NT2/D1 (cell line): ENCODE data around the gene GFM1.

Experiments
- DNase-seq: peaks from one replicate; pipeline ENCODE4 v3.0.0-alpha.2; 2011; ENCODE audit warnings: low read depth, low spot score
- H3K27me3 ChIP-seq: 2 replicates; pipeline ENCODE4 v1.6.0; 2011; ENCODE audit warnings: mild to moderate bottlenecking; ENCODE audit not compliant: insufficient read length, insufficient read depth
- H3K36me3 ChIP-seq: 2 replicates; pipeline ENCODE4 v1.6.1; 2011; ENCODE audit warnings: mild to moderate bottlenecking, low read length, mixed read lengths; ENCODE audit not compliant: insufficient read depth, insufficient read length
- H3K4me1 ChIP-seq: 2 replicates; pipeline ENCODE4 v1.5.1; 2011; ENCODE audit not compliant: insufficient read depth, insufficient read length
- H3K4me3 ChIP-seq: 2 replicates; pipeline ENCODE4 v1.5.1; 2011; ENCODE audit warnings: low read depth; ENCODE audit not compliant: insufficient read length
- H3K9ac ChIP-seq: 2 replicates; pipeline ENCODE4 v1.6.0; 2011; ENCODE audit warnings: low read depth; ENCODE audit not compliant: insufficient read length
- H3K9me3 ChIP-seq: 2 replicates; pipeline ENCODE4 v1.5.1; 2011; ENCODE audit warnings: mild to moderate bottlenecking, low read length; ENCODE audit not compliant: insufficient read depth
- SUZ12 ChIP-seq: IDR thresholded peaks from 2 replicates; pipeline ENCODE4 v1.6.1; 2011; ENCODE audit not compliant: insufficient read length, insufficient read depth; ENCODE audit errors: extremely low read depth
- YY1 ChIP-seq: IDR thresholded peaks from 2 replicates; pipeline ENCODE4 v1.6.1; 2011; ENCODE audit not compliant: insufficient read length, insufficient read depth
- ZNF274 ChIP-seq: IDR thresholded peaks from 2 replicates; pipeline ENCODE4 v1.6.1; 2011; ENCODE audit warnings: mild to moderate bottlenecking, low read depth, low read length

Gene GFM1

GRCh38 chr3:158701420-158702065 is 57.2 kb downstream of the GFM1 start:
- no peak for TF ChIP-seq ZNF274
- TF ChIP-seq YY1 = no peak
- TF ChIP-seq SUZ12 = no peak

GRCh38 chr3:158702815-158703481 is 58.6 kb downstream of the GFM1 start:
- Histone ChIP-seq H3K27me3 (no peaks in the 10 kb centered on the region), H3K9me3 (no peaks in the 10 kb centered on the region), H3K9ac (no peak overlapping the region), H3K36me3 (peaks cover 14% of the 10 kb centered on the region), H3K4me1 (no peaks in the 10 kb centered on the region), H3K4me3 (no peak overlapping the region)
- TF ChIP-seq YY1 = no peak
- no peak for TF ChIP-seq SUZ12
- no peak for TF ChIP-seq ZNF274
- no peak for DNase-seq

More at GRCh38 chr3:158701420-158702065, 57.2 kb downstream of the GFM1 start:
- H3K4me3 ChIP-seq = no peak overlapping the region
- H3K4me1 ChIP-seq = no peaks in the 10 kb centered on the region
- H3K27me3 ChIP-seq = no peaks in the 10 kb centered on the region
- no peak overlapping the region for H3K9ac ChIP-seq
- no peak for DNase-seq
- no peaks in the 10 kb centered on the region for H3K9me3 ChIP-seq
- H3K36me3 ChIP-seq = peaks cover 14% of the 10 kb centered on the region

- no peak for DNase-seq
- no peak for TF ChIP-seq ZNF274
- TF ChIP-seq YY1 = no peak
- no peak for TF ChIP-seq SUZ12
- no peaks in the 10 kb centered on the region for H3K4me1 ChIP-seq
- no peak overlapping the region for H3K4me3 ChIP-seq
- peaks cover 14% of the 10 kb centered on the region for H3K36me3 ChIP-seq
- H3K9me3 ChIP-seq = no peaks in the 10 kb centered on the region
- no peak overlapping the region for H3K9ac ChIP-seq
- no peaks in the 10 kb centered on the region for H3K27me3 ChIP-seq
Measured at GRCh38 chr3:158703566-158703965, 59.2 kb downstream of the GFM1 start.

- no peak for TF ChIP-seq ZNF274
- no peak for TF ChIP-seq SUZ12
- TF ChIP-seq YY1 = no peak
- peaks cover 3% of the 10 kb centered on the region for H3K4me1 ChIP-seq
- H3K9me3 ChIP-seq = no peaks in the 10 kb centered on the region
- H3K27me3 ChIP-seq = no peaks in the 10 kb centered on the region
- H3K9ac ChIP-seq = no peak overlapping the region
- DNase-seq = no peak
- H3K4me3 ChIP-seq = no peak overlapping the region
- H3K36me3 ChIP-seq = peaks cover 25% of the 10 kb centered on the region
Measured at GRCh38 chr3:158709666-158710083, 65.3 kb downstream of the GFM1 start.

GRCh38 chr3:158710601-158711000 is 66.3 kb downstream of the GFM1 start:
- Histone ChIP-seq H3K4me1 (peaks cover 3% of the 10 kb centered on the region), H3K36me3 (peaks cover 20% of the 10 kb centered on the region), H3K9ac (no peak overlapping the region), H3K9me3 (no peaks in the 10 kb centered on the region), H3K27me3 (no peaks in the 10 kb centered on the region), H3K4me3 (no peak overlapping the region)
- DNase-seq = no peak
- TF ChIP-seq SUZ12 = no peak
- TF ChIP-seq YY1 = no peak
- TF ChIP-seq ZNF274 = no peak

GRCh38 chr3:158711886-158712285 is 67.6 kb downstream of the GFM1 start:
- Histone ChIP-seq H3K4me1 (peaks cover 3% of the 10 kb centered on the region), H3K27me3 (no peaks in the 10 kb centered on the region), H3K4me3 (no peak overlapping the region), H3K36me3 (peaks cover 20% of the 10 kb centered on the region), H3K9ac (no peak overlapping the region), H3K9me3 (no peaks in the 10 kb centered on the region)
- TF ChIP-seq SUZ12 (no peak), ZNF274 (no peak), YY1 (no peak)
- DNase-seq = no peak

GRCh38 chr3:158712443-158712842 is 68.1 kb downstream of the GFM1 start:
- TF ChIP-seq SUZ12 (no peak), YY1 (no peak), ZNF274 (no peak)
- no peak for DNase-seq
- peaks cover 16% of the 10 kb centered on the region for H3K36me3 ChIP-seq
- no peaks in the 10 kb centered on the region for H3K9me3 ChIP-seq
- H3K4me1 ChIP-seq = peaks cover 3% of the 10 kb centered on the region
- no peak overlapping the region for H3K4me3 ChIP-seq
- no peak overlapping the region for H3K9ac ChIP-seq
- no peaks in the 10 kb centered on the region for H3K27me3 ChIP-seq
